Stimulated activated CD8-positive, alpha-beta memory T cell treated with anti-CD3 and anti-CD28 coated beads, Interleukin-12 subunit alpha, Interleukin-12 subunit beta, amount 100 ng/mL, for 24 hours (primary cell): Measurements from ENCODE around the gene SPINK4.

Experiments used
- DNase-seq: peaks from one replicate; pipeline ENCODE4 v3.0.0-alpha.2; 2020; ENCODE audit errors: extremely low read depth

SPINK4 gene

DNA sequence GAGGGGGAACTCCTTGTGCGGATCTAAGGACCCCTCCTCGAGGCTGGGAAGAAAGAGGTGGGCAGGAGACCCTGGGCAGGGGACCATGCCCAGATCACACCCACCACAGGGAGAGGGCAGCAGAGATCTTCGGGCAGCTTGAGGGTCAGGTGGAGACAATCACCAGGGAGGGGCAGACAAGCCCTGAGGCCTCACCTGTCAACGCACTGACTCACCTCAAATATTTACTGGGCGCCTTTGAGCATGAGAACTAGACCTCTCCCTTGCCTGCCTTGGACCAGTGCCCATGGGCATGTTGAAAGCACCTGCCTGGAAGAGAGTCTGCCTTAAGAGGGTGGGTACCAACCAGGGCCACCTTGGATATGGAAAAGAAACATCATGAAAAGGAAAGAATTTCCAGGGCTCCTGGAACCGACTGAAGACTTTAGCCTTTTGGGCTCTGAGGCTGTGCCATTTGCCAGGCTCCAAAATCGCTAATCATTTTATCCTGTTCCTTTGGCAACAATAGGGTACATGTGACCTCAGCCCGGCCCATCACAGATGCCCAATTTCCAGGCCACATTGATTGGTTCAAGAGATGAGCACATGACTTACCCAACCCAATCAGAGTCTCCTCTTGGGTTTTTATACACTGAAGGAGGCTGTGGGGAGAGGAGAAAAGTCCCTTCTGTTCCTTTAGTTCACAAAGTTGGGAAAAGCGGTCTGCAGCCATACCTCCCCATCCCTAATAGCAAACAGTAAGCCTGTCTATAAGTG lies 10.4 kb upstream of the SPINK4 start:
- no peak for DNase-seq

DNA sequence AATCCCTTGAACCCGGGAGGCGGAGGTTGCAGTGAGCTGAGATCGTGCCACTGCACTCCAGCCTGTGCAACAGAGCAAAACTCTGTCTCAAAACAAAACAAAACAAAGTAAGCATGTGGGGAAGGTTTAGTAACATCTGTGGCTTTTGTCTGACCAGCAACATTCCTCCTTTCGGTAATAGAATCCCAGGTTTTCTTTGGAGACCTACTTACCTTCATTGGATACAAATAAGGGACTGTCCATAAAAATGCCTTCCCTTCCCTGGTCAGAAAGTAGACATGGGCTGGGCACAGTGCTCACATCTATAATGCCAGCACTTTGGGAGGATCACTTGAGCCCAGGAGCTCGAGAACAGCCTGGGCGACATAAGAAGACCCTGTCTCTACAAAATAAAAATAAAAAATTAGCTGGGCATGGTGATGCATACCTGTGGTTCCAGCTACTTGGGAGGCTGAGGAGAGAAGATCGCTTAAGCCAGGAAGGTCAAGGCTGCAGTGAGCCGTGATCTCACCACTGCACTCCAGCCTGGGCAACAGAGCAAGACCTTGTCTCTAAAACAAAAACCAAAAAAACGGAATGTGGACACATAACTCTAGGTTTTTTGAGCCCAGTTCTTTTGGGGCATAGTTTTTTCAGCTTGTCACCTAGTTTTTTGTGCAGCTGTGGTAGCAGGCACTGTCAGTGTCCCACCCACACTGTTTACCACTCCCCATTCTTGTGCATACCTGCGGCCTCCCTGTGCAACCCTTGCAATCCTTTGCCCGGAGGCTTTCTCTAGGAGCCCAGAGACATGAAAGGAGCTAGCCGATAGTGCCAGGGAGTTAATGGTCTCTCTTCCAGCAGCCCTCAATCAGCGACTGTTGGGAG lies 9.0 kb upstream of the SPINK4 start:
- no peak for DNase-seq

DNA sequence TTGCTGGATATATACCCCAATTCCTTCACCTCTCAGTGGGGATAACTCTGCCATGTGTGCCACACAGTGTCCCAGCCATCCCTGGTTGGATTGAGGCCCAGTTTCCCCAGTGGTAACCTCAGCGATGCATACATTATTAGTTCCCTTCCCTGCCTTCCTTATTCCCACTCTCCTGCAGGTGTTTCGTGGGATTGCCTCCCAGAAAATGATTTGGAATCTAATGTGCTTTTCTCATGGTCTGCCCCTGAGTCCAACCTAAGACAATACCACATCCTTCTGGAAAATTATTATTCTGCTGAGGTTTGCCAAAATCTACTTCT lies 8.4 kb upstream of the SPINK4 start:
- no peak for DNase-seq

DNA sequence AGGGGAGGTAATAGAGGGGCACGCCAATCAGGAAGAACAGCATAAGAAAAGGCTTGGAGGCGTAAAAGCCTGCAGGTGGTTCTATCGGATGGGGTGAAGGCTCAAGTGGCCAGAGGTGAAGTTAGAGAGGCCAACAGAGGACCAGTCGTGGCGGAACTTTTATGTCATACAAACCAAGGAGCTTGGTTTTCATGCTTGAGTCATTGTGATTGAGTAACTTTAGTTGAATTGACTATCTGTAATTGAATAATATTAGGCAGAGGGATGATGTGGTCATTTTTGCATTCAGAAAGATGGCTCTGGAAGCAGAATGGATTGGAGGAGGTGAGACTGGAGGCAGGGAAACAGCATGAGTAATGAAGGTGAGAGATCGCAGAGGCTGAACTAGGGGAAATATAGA lies 7.2 kb upstream of the SPINK4 start:
- DNase-seq: no peak

DNA sequence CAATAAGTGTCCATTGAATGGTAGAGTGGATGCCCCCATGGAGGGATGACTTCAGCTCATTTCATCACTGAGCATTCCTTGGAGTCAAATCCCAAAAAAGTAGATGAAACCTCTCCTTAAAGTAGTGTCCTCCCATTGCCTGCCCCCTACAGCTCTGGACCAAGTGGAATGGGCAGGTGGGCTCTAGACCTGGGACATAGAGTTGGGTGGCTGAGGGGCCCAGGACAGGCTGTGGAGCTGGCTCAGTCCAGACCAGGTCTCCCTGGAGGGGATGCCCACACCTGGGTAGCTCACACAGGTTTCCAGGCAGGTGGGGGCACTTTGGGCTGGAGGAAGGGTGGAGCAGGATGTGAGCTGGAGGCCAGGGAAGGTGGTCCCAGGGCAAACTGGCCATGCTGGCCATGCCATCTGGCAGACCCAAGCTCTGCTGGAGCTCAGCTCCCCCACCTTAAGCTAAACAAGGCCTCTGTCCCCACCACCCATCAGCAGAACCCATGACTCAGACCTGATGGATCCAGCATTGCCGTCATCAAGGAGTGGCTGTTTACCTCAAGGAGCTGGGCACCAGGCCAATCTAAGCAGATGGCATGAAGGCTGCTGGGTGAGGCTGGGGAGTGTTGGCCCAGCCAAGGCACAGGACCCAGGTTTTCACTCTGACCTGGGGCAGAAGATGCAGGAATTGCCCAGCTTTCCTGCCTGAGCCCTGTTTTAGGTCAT lies 6.2 kb upstream of the SPINK4 start:
- DNase-seq: no peak

DNA sequence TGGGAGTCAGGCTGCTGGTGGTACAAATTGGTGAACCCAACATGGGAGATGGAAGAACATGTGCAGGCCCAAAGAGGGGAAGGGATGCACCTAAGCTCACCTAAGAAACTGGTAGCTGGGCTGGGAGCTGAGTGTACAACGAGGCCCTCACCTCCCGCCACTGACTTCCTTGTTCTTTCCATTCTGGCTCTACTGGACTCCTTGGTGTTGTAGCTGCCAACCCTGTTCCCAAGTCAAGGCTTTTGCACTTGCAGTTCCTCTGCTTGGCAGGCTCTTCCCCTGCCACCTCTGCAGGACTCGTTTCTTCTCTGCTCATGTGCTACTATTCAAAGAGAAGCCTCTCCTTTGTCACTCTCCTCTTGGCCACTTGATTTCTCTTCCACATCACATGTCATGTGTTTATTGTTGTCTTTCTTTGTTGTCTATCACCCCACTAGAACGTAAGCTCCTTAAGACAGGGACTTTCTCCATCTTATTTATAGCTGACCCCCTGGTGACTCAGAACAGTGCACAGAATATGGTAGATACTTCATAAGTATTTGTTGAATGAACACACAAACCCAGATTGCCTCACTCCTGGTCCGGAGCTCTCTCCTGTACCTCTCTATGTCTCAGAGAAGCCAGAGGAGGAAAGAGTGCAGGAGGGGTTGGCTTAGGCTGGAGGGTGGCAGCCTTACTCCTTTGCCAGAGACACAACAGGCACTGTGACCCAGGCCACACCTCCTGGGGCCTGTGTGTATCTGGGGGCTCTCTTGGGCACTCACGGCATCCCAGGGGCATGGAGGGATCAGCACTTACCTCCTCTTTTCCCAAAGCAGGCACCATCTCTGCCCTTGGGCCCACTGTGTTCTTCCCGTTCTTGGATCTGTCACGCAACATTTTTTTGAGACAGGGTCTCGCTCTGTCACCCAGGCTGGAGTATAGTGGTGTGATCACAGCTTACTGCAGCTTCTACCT lies 5.2 kb upstream of the SPINK4 start:
- DNase-seq: no peak

DNA sequence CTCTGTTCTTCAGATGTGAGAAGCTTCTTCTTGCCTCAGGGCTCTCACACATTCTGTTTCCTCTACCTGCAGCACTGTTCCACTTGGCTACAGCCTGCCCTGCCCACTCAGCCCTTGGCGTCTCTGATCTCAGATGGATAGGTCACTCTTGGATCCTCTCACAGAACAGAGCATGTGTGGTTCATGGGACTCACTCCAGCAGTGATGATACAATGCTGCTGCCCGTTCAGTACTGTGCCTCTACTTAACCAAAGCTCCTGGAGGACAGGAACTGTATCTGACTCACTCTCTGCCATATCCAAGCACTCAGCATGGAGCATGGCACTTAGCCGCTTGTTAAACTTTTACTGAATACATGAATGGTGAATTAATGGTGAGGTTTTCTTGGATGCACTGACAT lies 3.4 kb upstream of the SPINK4 start:
- no peak for DNase-seq

DNA sequence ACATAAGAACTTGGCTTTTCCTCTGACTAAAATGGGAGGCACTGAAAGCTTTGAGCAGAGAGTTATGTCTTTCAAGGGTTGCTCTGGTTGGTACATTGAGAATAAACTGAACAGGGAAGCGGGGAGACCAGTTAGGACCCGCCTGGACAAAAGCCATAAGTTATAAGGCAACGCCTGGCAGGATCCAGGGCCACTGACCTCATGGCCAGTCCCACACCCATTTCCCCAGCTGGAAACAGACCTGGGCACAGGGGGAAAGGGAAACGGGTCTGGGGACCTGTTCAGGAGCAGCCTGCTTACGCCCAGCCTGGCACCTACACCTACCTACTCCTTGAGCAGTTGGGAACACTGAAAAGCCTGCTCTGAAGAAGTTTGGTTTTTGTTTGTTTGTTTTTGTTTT lies 1.3 kb downstream of the SPINK4 start:
- DNase-seq: no peak

DNA sequence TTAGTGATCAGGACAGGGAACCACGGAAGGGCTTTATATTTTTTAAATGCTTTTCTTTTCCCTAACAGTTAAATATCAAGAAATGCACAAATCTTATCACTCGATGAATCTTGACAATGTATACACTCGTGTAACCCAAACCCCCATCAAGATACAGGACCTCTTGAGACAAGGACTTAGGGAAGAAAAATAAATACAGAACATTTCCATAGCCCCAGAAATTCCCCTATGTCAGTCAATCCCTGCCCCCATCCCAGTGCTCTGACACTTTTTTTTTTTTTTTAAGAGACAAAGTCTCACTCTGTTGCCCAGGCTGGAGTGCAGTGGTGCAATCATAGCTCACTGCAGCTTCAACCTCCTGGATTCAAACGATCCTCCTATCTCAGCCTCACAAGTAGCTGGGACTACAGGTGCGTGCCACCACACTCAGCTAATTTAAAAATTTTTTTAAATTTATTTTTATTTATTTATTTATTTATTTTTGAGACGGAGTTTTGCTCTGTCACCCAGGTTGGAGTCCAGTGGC lies 2.7 kb downstream of the SPINK4 start:
- DNase-seq: no peak

DNA sequence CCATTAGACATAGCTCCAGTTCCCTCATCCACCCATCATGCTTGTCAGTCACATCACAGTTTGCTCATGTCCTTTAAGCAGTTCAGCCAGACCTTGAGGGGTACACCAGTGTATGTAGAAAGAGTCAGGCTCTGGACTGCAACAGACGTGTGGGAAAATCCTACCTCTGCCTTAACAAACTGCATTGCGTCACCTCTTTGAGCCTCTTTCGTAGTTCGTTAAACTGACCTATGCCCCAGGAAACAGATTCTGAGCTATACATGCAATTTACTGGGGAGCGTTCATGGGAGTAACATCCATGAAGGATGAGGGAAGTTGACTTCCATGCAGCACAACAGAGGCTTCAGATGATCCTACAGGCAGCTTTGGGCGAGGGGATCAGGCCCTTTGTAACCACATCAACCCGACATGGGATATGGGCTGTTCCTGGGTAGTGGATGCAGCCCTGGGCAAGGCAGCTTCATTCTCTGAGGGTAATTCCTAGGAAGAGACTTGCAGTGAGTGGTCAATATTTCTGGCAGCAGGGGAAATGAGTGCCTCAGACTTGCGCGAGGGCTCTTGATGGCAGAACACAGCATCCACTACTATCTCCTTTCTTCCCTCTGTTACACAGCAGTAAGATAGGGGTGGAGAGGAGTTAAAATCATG lies 4.3 kb downstream of the SPINK4 start:
- DNase-seq: no peak

DNA sequence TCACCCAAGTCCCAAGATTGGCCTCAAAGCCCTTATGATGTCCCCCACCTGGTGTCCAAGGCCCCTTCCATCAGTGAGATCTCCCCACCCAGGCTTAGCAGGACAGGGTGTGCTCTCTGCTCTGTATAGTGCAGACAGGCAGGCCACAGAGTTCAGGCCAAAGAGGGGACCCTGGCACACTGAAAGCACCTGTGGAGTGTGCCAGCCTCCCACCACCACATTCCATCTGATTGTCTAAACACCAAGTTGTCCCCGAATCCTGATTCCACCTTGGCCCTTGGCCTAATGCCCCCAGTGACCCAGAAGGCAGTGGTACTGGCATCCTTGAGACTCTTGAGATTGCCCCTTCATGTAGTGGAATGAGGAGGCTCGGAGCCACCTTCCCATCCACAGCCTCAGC lies 5.4 kb downstream of the SPINK4 start:
- no peak for DNase-seq

DNA sequence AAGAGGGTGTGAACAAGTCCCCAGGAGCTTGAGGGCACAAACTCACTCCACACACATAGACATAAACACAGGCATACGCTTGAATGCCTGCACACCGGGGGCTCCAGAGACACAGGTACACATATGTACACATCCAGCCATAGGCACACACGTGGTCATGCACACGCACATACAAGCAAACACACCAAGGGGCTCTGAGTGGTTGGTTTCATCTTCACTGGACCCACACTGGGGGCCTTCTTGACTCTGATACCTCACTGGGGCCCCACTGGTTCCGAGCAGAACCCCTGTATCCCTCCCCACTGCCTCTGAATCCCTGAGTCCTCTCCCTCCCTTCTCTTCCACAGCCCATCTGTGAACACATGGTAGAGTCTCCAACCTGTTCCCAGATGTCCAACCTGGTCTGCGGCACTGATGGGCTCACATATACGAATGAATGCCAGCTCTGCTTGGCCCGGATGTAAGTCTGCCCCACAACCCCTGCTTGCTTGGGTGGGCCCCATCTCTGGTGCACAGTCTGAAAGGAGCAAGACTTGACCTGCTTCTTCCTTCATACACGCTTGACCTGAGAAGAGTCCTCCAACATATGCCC lies 6.4 kb downstream of the SPINK4 start:
- DNase-seq: no peak

DNA sequence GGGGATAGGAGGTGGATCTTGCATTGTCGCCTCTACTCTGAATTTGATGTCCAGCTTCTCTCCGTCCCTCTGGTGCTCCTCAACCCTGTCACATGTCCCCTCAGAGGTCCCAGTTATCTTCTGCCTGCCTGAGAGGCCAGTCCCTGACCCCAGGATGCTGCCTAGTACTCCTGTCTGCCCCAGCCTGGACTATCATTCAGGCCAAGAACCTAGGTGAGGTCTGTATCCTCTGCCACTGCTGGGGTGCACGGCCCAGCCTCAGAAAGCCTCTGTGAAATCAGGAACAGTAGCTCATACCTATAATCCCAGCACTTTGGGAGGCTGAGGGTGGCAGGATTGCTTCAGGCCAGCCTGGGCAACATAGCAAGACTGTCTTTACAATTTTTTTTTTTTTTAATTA lies 8.6 kb downstream of the SPINK4 start:
- no peak for DNase-seq

DNA sequence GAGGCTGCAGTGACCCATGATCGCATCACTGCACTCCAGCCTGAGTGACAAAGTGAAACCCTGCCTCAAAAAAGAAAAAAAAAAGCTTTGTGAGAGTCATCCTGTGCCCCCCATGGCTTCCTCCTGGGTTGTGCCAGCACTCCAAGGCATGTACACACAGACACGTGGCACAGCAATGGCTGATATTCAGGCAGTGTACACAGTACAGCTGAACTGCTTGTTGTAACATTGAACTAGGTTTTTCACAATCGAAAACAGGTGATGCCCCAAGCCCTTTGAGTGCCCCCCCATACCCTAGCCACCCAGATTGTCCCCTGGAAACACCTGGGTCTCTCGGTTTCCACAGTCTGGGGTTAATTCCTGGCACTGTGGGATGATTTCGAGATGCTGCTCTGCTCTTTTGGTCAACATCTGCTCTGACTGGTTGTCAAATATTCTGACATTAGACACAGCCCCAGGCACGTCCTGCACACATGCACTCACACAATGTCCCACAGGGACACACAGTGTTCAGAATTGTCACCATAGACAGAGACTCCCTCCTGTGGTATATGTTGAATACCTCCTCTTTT lies 9.2 kb downstream of the SPINK4 start:
- DNase-seq: no peak

DNA sequence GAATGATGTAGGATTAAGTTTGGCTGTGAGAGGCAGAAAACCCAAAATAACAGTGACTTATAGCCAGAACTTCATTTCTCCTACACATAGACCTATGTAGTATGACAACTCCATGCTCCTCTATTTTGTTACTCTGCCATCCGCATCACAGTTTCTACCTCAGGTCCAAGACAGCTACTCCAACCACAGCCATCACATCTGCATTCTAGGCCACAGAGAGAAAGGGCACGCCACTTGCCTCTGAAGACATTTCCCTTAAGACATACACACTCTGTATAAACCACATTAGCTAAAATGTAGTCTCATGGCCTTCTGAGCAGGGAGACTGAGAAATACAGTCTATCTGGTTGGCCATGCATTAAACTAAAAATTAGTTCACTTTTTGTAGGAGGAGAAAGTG lies 10.0 kb downstream of the SPINK4 start:
- no peak for DNase-seq

DNA sequence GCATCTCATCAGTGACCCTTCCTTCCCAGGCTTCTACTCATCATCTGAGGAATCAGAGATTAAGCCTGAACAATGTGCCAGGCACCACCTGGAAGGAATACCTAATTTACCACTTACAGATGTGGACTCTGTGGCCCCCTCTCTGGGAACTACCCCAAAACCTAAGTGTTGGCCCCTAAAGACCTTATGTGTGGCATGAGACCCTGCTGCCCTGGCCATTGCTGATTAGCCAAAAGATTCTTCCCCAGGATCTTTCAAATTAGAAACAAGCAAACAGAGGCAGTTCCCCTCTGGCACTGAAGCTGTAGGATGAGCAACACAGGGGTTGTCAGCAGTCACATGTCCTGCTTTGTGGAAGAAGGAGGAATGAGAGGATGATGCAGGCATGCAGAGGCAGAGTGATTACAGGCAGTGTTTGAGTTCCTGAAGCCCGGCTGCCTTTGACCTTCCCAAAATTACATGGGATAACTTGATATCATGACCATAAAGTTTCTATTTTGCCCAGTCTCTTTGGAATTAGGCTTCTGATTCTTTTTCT lies 10.6 kb downstream of the SPINK4 start:
- no peak for DNase-seq

DNA sequence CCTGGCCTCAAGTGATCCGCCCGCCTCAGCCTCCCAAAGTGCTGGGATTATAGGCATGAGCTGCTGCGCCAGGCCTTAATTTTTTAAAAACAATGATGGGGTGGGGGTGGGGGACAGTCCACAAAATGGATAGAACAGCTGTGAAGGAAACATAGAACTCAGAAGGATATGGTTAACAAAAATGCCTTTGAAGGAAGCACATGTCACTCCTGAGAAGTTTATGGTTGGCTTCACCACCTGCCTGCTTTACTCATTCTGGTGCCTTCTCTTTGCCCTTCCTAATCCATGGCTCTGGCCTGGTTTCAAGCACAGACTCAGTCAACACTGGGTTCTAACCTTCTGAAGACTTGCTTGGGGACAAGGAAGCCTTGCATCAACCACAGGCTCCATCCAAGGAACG lies 14.2 kb downstream of the SPINK4 start:
- DNase-seq: no peak

DNA sequence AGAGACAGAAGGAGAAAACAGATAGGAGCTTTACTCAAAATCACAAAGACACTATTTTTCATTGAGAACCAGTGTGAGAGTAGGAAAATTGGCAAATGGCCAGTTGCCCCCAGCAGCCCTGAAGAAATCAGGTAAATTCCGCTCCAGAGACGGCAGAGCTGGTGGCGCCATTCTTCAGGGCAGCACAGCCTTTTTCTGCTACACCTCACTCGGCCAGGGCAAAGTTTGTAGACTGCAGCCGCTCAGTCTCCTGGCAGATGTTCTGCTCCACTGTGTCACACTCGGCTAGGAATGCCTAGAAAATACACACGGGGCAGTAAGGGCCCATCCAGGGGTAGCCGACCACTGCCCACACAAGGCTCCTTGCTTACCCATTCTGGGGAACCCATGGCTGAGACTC lies 15.0 kb downstream of the SPINK4 start:
- DNase-seq: no peak

DNA sequence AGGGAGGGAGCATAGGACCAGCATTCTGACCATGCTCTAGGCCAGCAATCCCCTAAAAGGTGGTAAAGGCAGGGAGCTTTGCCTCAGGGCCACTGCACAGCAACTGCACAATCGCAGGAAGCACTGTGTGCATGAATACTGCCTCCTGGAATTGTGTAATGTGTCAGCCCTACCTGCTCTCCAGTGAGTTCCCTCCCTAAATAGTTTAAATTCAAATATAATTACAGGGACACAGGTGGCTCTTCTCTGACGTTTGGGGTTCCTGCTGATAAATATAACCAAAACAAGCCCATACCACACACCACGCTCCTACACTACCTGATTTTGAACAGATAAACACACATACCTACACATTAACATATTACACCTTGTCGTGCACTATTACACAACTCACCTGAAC lies 15.5 kb downstream of the SPINK4 start:
- no peak for DNase-seq

DNA sequence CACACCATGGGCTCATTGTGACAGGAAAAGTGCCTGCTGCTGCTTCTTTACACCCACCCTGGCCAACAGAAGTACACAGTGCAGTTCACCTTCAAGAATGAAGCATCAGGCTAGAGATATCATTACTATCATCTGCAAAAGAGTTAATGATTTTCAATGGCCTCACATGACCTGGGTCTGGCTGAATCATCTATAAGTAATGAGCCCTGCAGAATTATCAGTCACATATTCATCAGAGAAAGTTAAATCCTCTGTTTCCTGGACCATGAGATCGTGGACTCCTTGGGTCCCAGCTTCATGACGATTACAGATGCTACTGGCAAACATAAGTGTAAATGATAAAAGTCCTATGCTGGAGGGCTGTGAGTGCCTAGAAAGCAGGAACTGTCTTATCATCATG lies 16.3 kb downstream of the SPINK4 start:
- DNase-seq: no peak
